ENCODE results near the gene C1orf159.

Gene C1orf159

DNA sequence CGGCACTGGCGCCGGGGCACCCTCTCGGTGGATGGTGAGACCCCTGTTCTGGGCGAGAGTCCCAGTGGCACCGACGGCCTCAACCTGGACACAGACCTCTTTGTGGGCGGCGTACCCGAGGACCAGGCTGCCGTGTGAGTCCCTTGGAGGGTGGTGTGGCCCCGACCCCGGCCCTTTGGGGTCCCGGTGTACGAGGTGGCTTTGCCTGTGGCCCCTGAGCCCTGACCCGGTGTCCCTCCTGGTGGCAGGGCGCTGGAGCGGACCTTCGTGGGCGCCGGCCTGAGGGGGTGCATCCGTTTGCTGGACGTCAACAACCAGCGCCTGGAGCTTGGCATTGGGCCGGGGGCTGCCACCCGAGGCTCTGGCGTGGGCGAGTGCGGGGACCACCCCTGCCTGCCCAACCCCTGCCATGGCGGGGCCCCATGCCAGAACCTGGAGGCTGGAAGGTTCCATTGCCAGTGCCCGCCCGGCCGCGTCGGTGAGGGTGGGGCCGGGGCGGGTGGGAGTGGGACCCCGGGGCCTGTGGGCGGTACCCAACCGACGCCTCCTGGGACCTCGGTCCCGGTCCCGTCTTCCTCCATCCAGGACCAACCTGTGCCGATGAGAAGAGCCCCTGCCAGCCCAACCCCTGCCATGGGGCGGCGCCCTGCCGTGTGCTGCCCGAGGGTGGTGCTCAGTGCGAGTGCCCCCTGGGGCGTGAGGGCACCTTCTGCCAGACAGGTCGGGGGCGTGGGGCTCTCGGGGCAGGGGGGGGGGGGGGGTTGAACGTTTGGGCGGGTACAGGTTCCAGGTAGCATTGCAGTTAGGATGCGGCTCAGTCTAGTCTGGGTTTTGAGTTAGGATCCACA is 66.3 kb downstream of the C1orf159 start:
- no peak for DNase-seq

DNA sequence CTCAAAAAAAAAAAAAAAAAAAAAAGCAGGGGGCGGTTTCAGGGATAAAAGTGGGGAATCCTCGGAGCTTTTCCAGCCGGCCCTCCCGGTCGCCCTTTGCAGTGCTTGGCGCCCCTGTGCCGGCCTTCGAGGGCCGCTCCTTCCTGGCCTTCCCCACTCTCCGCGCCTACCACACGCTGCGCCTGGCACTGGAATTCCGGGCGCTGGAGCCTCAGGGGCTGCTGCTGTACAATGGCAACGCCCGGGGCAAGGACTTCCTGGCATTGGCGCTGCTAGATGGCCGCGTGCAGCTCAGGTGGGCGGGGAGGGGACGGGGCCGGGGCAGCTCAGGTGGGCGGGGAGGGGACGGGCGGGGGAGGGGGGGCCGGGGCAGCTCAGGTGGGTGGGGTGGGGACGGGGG is 67.1 kb downstream of the C1orf159 start:
- DNase-seq, result no peak

DNA sequence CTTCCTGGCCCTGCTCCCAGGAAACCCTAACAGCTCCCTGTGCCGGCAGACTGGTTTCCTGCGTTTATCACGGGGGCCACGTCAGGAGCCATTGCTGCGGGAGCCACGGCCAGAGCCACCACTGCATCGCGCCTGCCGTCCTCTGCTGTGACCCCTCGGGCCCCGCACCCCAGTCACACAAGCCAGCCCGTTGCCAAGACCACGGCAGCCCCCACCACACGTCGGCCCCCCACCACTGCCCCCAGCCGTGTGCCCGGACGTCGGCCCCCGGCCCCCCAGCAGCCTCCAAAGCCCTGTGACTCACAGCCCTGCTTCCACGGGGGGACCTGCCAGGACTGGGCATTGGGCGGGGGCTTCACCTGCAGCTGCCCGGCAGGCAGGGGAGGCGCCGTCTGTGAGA is 67.9 kb downstream of the C1orf159 start:
- DNase-seq, result no peak

DNA sequence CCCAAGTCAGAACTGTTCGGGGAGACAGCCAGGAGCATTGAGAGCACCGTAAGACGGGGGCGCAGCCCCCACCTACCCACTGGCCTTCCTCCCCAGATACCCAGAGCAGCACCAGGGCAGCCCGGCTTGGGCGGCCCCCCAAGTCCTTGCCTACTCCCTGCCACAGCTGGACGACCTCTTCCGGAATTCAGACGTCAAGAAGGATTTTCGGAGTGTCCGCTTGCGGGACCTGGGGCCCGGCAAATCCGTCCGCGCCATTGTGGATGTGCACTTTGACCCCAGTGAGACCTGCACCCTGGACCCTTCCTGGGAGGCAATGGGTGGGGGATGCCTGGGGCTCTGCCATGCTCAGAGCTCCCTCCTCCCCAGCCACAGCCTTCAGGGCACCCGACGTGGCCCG is 68.5 kb downstream of the C1orf159 start:
- DNase-seq, result no peak

DNA sequence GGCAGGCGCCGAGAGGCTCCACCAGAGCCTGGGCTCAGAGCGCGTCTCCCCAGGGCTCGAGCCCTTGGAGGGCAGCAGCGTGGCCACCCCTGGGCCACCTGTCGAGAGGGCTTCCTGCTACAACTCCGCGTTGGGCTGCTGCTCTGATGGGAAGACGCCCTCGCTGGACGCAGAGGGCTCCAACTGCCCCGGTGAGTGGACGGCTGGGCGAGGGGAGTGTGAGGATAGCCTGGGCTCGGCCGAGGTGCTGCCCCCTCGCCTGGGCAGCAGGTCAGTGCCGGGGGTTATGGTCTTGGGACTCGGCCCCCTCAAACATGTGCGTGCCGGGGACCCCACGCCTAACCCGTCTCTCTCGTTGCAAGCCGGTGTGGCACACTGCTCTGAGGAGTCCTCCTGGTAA is 69.1 kb downstream of the C1orf159 start:
- no peak for DNase-seq

DNA sequence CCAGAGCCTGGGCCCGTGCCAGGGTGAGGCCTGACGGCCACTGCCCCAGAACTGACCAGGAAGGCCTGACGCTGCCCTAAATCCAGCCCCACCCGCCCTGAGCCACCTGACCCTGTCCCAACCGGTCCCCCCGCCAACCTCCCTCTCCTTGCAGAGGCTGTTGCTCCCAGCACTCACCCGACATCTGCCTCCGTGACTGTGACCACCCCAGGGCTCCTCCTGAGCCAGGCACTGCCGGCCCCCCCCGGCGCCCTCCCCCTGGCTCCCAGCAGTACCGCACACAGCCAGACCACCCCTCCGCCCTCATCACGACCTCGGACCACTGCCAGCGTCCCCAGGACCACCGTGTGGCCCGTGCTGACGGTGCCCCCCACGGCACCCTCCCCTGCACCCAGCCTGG is 69.6 kb downstream of the C1orf159 start:
- DNase-seq, result no peak

DNA sequence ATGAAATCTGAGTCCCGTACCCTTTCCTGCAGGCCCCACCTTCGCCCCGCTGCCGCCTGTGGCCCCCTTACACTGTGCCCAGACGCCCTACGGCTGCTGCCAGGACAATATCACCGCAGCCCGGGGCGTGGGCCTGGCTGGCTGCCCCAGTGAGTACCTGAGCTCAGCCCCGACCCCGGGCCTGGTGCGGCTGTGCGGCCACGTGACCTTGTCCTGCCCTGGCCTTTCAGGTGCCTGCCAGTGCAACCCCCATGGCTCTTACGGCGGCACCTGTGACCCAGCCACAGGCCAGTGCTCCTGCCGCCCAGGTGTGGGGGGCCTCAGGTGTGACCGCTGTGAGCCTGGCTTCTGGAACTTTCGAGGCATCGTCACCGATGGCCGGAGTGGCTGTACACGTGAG is 70.8 kb downstream of the C1orf159 start:
- DNase-seq, result no peak

DNA sequence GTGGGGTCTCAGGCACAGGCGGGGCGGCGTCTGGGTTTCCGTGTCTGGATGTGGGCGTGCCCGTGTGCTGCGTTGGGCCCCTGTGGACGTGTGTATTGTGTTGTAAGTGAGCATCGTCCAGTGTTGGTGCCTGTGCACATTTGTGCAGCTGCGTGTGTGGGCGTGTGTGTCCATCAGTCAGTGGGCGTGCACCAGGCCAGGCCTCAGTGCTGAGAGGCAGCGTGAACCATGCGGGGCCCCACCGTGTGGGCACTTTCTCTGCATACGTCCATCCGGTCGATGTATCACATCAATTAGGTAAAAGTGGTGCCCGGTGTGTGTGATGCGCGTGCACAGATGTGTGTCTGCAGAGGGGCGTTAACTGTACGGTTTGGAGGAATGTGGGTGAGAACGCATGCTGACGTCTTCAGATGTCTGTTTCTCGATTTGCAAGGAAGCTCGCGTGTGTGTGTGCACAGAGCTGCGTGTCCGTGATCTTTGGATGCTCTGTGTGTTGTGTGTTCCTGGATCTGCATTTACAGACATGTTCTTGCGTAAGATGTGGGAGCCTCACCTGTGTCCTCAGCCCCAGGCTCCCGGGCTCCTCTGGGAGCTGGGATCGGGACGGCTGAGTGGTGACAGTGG is 71.3 kb downstream of the C1orf159 start:
- no peak for DNase-seq

DNA sequence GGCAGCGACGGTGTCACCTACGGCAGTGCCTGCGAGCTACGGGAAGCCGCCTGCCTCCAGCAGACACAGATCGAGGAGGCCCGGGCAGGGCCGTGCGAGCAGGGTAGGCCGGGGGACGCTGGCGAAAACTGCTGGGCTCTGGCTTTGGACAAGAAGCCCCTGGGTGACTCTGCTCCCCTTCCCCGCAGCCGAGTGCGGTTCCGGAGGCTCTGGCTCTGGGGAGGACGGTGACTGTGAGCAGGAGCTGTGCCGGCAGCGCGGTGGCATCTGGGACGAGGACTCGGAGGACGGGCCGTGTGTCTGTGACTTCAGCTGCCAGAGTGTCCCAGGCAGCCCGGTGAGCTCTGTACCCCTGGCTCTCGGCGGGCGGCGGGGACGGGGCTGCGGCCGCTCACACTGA is 72.0 kb downstream of the C1orf159 start:
- no peak for DNase-seq

DNA sequence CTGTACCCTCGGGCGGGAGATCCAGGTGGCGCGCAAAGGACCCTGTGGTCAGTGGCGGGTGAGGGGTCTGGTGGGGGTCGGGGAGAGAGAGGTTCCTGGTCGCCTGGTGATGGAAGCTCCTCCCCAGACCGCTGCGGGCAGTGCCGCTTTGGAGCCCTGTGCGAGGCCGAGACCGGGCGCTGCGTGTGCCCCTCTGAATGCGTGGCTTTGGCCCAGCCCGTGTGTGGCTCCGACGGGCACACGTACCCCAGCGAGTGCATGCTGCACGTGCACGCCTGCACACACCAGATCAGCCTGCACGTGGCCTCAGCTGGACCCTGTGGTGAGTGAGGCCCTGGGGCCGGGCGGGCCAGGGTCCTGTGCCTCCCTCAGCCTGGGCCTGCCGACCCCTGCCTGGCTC is 72.5 kb downstream of the C1orf159 start:
- no peak for DNase-seq

DNA sequence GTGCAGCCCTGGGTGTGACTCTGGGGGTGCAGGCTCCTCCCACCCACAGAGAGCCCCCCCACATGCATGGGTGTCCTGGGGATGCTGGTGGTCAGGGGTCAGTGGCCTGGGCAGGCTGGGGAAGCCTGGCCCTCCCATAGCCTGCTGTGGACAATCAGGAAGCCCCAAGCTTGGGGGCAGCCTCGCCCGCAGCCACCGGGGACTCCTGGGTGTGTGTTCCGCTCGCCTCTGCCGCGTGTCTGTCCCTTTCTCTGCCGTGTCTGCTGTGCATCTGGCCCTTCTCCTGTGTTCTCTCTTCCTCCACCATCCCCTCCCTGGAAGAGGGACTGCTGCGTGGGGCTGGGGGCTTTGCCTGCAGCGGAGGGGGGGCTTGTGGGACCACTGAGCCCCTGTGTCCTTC is 73.1 kb downstream of the C1orf159 start:
- no peak for DNase-seq

DNA sequence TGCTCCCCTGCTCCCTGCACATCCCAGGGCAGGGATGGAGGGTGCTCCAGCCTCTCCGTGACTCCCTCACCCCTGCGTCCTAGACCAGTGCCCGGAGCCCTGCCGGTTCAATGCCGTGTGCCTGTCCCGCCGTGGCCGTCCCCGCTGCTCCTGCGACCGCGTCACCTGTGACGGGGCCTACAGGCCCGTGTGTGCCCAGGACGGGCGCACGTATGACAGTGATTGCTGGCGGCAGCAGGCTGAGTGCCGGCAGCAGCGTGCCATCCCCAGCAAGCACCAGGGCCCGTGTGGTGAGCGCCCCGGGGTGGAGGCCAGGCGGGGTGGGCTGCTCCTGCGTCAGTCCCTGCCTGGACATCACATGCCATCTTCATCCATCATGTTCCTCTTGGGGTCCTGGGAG is 74.0 kb downstream of the C1orf159 start:
- no peak for DNase-seq

DNA sequence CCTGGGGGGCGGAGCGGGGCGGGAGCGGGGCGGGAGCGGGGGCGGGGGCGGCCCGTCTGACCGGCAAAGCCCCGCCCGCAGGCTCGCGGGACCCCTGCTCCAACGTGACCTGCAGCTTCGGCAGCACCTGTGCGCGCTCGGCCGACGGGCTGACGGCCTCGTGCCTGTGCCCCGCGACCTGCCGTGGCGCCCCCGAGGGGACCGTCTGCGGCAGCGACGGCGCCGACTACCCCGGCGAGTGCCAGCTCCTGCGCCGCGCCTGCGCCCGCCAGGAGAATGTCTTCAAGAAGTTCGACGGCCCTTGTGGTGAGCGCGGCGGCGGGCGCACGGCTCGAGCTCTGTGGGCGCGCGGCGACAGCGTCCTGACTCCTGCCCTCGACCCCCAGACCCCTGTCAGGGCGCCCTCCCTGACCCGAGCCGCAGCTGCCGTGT is 74.8 kb downstream of the C1orf159 start:
- no peak for DNase-seq

DNA sequence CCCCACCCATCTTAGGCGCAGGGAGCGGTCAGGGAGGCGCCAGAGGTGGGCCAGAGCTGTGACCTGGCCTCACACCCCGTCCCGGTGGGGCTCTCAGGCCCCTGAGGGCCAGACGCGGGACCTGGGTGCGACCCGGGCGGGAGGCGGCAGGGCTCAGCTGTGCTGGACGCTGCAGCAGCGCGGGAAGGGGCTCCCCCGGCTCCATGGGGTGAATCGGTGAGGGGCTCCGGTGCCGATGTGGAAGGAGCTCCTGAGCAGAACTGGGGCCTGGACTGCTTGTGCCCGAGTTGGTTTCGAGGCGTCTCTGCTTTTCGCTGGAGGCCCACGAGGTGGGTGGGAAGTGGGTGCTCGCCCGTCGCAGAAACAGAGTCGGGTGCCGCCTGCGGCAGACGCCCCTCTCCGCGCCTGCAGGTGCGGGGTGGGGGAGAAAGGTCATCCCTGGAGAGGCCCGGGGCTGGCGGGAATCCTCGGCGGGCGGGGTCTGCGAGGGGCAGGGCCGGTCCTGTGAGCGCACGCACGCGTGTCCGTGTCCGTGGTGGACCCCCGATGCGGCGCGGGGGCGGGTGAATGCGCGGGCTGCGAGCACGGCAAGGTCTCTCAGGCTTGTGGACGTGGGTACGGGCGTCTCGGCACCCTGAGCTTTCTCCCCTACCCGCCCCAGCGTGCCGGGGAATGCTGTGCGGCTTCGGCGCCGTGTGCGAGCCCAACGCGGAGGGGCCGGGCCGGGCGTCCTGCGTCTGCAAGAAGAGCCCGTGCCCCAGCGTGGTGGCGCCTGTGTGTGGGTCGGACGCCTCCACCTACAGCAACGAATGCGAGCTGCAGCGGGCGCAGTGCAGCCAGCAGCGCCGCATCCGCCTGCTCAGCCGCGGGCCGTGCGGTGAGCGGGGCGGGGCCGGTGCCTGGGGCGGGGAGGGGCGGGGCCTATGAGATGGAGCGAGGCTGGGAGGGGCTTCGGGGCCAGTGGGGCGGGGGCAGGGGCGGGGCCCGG is 75.6 kb downstream of the C1orf159 start:
- peak; percentile 78 for DNase-seq

DNA sequence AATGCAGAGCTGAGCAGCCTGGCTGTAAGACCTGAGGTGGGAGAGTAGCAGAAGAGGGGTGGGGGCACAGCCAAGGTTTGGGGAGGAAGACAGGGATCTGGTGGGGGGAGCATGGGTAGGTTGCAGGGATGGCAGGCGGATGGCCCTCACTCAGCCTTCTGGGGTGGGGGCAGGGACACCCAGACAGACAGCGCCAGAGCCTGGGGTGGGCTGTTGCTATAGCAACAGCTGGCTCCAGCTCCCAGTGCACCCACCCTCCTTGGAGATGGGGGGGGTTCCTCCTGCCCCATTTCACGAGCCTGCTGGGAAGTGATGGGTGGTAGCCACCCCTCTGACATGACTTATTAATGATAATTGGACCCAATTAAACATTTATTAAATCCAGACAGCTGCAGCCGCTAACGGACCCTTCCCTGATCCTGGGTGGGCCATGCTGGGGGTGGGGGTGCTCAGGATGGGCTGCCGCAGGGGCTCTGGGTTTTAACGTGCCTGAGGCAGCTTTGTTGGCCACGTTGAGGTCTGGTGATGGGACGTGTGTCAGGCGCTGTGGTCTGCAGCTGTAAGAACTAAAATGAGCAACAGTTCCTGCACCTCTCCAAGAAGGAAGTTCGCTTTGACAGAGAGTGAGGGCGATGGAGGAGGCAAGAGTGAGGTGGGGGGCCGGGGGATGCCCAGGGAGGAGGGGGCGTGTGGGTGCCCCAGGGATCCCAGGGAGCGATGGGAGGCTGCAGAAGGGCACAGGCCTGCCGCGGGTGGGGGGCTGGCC is 76.6 kb downstream of the C1orf159 start:
- no peak for DNase-seq

DNA sequence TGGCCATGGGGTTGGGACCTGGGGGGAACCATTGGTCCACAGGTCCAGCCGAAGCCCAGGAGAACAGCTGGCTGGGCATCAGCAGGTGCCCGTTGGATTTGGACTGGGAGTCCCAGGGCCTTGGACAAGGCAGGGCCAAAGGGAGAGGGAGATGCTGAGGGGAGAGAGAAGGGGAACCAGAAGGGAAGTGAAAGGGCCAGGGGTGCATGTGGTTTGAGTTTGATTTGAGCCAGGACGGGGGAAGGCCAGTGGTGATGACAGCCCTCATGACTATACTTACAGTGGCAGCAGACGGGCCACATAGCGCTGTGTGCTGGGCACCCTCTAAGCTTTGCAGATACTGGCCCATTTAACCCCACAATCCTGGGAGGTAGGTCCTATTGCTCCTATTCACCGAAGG is 77.2 kb downstream of the C1orf159 start:
- DNase-seq, result no peak

DNA sequence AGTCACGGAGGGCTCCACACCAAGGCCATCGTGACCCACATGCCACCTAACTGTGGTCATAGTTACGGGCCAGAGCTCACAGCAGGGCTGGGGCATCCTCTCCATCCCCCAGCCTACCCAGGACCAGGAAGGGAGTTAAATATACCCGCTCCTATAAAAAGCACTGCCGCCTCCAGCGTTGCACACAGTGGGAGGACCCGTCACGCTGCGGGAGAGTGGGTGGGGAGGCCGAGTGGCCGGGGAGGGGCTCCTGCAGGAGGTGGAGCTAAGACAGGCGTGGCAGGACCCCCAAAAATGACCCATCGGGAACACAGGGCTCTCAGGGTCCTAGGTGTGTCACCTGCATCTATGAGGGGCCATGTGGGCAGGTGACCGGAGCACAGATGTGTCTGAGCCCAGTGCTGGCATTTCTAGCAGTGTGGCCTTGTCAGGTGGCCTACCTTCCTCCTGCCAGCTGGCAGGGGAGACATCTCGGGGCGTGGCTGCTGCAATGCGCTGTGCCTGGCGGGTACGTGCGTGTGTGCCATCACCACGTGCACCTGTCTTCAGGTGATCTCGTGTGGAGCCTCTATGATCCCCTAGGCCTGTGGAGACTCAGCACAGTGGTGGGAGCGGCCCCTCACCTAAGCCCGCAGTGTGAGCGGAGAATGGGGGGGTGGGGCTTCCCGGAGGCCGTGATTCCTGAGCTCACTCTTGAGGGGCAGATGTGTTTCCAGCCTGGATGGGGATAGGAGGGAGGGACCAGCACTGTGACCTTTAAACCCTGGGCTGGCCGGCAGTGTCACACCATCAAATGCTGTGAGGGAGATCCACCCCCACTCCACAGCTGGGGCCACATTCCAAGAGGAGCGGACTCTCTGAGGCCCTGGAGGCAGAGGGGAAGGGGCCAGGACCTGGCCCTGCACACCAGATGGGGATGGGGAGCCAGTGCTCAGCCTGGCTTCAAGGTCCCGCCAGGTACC is 78.2 kb downstream of the C1orf159 start:
- DNase-seq, result no peak

DNA sequence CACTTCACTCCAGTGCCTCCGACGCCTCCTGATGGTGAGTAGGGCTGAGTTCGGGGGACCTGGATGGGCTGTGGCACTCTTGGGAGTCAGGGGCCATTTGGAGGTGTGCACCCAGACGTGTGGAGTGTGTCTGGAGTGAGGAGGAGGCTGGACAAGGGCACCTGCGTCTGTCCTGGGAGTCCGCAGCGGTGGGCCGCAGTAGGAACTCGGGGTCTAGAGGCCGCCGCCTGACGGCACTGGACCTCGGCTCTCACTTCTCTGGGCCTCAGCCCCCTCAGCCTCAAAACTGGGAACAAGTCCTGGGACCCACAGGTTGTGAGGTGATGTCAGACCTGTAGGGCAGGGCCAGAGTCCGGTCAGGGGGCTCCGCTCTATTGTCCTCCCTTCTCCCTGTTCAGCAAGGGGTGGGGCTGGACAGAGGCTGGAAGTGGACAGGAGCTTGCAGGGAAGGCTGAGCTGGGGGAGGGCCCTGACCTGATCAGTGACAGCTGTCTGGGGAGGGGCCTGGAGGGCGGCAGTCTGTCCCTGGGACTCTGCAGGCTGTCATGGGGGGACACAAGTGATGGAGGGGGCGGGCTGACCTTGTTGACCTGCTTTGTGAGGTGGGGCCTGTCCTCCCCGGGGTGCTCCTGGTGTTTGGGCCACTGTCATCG is 80.5 kb downstream of the C1orf159 start:
- DNase-seq, result no peak

DNA sequence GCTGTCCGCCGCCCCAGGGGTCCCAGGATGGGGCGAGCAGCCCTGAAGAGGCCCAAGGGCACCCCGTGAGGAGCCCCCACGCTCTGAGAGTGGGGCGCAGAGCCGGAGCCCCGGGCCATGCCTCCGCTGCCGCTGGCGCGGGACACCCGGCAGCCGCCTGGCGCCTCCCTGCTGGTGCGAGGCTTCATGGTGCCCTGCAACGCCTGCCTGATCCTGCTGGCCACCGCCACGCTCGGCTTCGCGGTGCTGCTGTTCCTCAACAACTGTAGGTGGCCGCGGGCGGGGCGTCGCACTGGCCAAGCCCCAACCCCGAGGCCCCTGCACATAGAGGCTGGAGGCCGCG is 81.5 kb downstream of the C1orf159 start:
- DNase-seq, result no peak

DNA sequence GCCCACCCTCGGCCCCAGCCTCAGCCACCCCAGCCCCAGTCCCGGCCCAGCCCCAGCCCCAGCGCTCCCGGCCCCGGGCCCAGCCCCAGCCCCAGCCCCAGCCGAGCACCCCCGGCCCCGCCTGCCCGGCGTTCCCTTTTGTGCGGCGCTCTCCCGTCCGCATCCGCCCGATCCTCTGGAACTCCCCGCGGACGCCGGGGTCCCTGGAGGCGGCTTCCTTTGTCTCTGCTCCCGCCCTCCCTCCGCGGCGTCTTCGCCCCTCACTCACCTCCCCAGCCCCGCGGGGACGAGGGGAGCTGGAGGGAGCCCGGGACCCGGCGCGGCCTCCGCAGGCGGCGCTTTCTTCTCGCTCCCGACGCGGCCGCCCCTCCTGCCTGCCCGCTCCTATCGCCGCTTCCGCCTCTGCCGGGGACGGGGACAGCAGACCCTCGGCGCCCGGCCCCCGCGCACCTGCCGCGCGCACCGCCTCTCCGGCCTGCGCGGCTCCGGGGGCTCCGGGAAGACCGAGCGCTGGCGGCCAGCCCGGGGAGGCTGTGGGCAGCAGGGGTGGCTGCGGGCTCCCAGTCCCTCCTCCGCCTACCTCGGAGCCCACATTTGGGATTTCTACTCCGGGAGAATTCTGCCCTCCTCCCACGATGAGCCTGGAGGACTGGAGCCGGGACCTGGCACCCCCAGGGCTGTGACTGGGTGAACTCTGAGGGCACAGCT is 82.0 kb downstream of the C1orf159 start:
- DNase-seq, result no peak
